Esophagus (tissue), 2 donors: Measurements from ENCODE around the gene FAM83E. TPM values are rescaled to one million over a fixed set of nuclear protein-coding genes. Genes with fewer than 3 reads are reported as not detected.
"Not testable (repeated sequence)": the region's sequence is repeated elsewhere in the genome, so short reads cannot be mapped to it uniquely, and the experiment has no call there.

Source experiments
- H3K27ac ChIP-seq, 2 donors: one replicate each; pipeline ENCODE4 v1.5.1; 2013; ENCODE audit warnings: low read depth in 2 of 2, mild to moderate bottlenecking in 2 of 2, inconsistent platforms in 1 of 2, low read length in 1 of 2, moderate library complexity in 1 of 2
- H3K27me3 ChIP-seq, 2 donors: one replicate each; pipeline ENCODE4 v1.6.1; 2013; ENCODE audit warnings: low read length in 2 of 2, control low read depth in 1 of 2, mild to moderate bottlenecking in 1 of 2; ENCODE audit not compliant: insufficient read depth in 2 of 2, control insufficient read depth in 1 of 2
- H3K36me3 ChIP-seq, 2 donors: one replicate each; pipeline ENCODE4 v1.6.1; 2013; ENCODE audit warnings: low read length in 1 of 2; ENCODE audit not compliant: control insufficient read depth in 2 of 2, insufficient read depth in 2 of 2
- H3K4me1 ChIP-seq, 2 donors: one replicate each; pipeline ENCODE4 v1.6.1; 2013; ENCODE audit warnings: low read length in 1 of 2; ENCODE audit not compliant: control insufficient read depth in 2 of 2, insufficient read depth in 2 of 2
- H3K4me3 ChIP-seq, 2 donors: one replicate each; pipeline ENCODE4 v1.5.1; 2013; ENCODE audit warnings: low read length in 2 of 2, mild to moderate bottlenecking in 2 of 2, low read depth in 1 of 2, moderate library complexity in 1 of 2
- H3K9me3 ChIP-seq, 2 donors: one replicate each; pipeline ENCODE4 v1.6.1; 2013; ENCODE audit warnings: mild to moderate bottlenecking in 2 of 2, low read depth in 1 of 2, low read length in 1 of 2, moderate library complexity in 1 of 2; ENCODE audit not compliant: control insufficient read depth in 2 of 2, insufficient read depth in 1 of 2
- WGBS, 2 donors: extraction: QIAGEN DNeasy Blood & Tissue Kit; methylation state at CpG; one replicate each; pipeline ENCODE4 v1.1.7; 2013; 5-methylcytosine and 5-hydroxymethylcytosine counted together
- polyA plus RNA-seq, 2 donors: library from polyadenylated mRNA; stranded (reverse); fragments of 200-250 nt; gene quantifications; one replicate each; pipeline ENCODE4 v1.2.3, GENCODE V29; 2013
- donor health status: healthy with polysubstance abuse.
- donor health status: Bipolar disorder and iron deficiency.

Gene FAM83E
- polyA plus RNA-seq, result 10 to 100 TPM in 1 of 2 donors, 1 to 10 TPM in 1; 6.5 to 26.7 TPM

- Histone ChIP-seq H3K27me3 (no peaks in the 10 kb centered on the region), H3K36me3 (peaks cover 11 to 28% of the 10 kb centered on the region in 2 donors), H3K4me3 (peak within 1 kb of the TSS; percentile 1 to 35), H3K4me1 (peaks cover 0 to 28% of the 10 kb centered on the region in 2 donors), H3K9me3 (no peaks in the 10 kb centered on the region), H3K27ac (peak within 1 kb of the TSS; percentile 84 to 88)
- WGBS, 2 donors, result 36 to 51% methylated on average over 31 of the region's 31 CpGs
Measured at GRCh38 chr19:48614436-48615230, at the start of gene FAM83E. FAM83E (minus strand) TSS chr19:48615076; CDS start chr19:48613372, 1,704 bp downstream.

- Histone ChIP-seq H3K4me3 (no peak overlapping the region), H3K9me3 (no peaks in the 10 kb centered on the region), H3K27me3 (no peaks in the 10 kb centered on the region), H3K4me1 (no peaks in the 10 kb centered on the region), H3K36me3 (no peaks in the 10 kb centered on the region), H3K27ac (no peak overlapping the region)
- 89 to 92% methylated on average over 14 of the region's 14 CpGs for WGBS, 2 donors
Measured at GRCh38 chr19:48664476-48664875, 49.6 kb upstream of the FAM83E start.

- H3K27ac ChIP-seq, result no peak overlapping the region
- no peaks in the 10 kb centered on the region for H3K27me3 ChIP-seq
- no peaks in the 10 kb centered on the region for H3K36me3 ChIP-seq
- WGBS, 2 donors, result 88 to 97% methylated on average over 4 of the region's 4 CpGs
- no peak overlapping the region for H3K4me3 ChIP-seq
- H3K4me1 ChIP-seq, result no peaks in the 10 kb centered on the region
- H3K9me3 ChIP-seq, result no peaks in the 10 kb centered on the region
Measured at GRCh38 chr19:48663667-48664066, 48.8 kb upstream of the FAM83E start.

- Histone ChIP-seq H3K27ac (no peak overlapping the region), H3K4me3 (no peak overlapping the region), H3K36me3 (no peaks in the 10 kb centered on the region), H3K27me3 (no peaks in the 10 kb centered on the region), H3K9me3 (no peaks in the 10 kb centered on the region), H3K4me1 (no peaks in the 10 kb centered on the region)
- WGBS, 2 donors, result 91 to 92% methylated on average over 50 of the region's 50 CpGs
Measured at GRCh38 chr19:48661711-48662090, 46.8 kb upstream of the FAM83E start.

GRCh38 chr19:48660852-48661710 lies 46.2 kb upstream of the FAM83E start:
- no peaks in the 10 kb centered on the region for H3K9me3 ChIP-seq
- no peaks in the 10 kb centered on the region for H3K27me3 ChIP-seq
- no peaks in the 10 kb centered on the region for H3K36me3 ChIP-seq
- H3K27ac ChIP-seq, result no peak overlapping the region
- no peaks in the 10 kb centered on the region for H3K4me1 ChIP-seq
- H3K4me3 ChIP-seq, result no peak overlapping the region
- WGBS, 2 donors, result 61 to 63% methylated on average over 35 of the region's 35 CpGs

- no peak overlapping the region for H3K27ac ChIP-seq
- 80 to 83% methylated on average over 5 of the region's 5 CpGs for WGBS, 2 donors
- H3K4me1 ChIP-seq, result no peaks in the 10 kb centered on the region
- H3K36me3 ChIP-seq, result no peaks in the 10 kb centered on the region
- H3K4me3 ChIP-seq, result no peak overlapping the region
- no peaks in the 10 kb centered on the region for H3K27me3 ChIP-seq
- no peaks in the 10 kb centered on the region for H3K9me3 ChIP-seq
Measured at GRCh38 chr19:48659768-48660167, 44.9 kb upstream of the FAM83E start.

- 93% methylated on average over 6 of the region's 6 CpGs for WGBS, 2 donors
- H3K4me1 ChIP-seq, result no peaks in the 10 kb centered on the region
- no peak overlapping the region for H3K27ac ChIP-seq
- no peaks in the 10 kb centered on the region for H3K27me3 ChIP-seq
- H3K9me3 ChIP-seq, result no peaks in the 10 kb centered on the region
- H3K4me3 ChIP-seq, result no peak overlapping the region
- H3K36me3 ChIP-seq, result no peaks in the 10 kb centered on the region
Measured at GRCh38 chr19:48658483-48658882, 43.6 kb upstream of the FAM83E start.

GRCh38 chr19:48657828-48658227 lies 43.0 kb upstream of the FAM83E start:
- H3K4me1 ChIP-seq, H3K4me3 ChIP-seq, H3K27me3 ChIP-seq, H3K9me3 ChIP-seq, H3K36me3 ChIP-seq, H3K27ac ChIP-seq: not testable (repeated sequence)
- 86 to 91% methylated on average over 5 of the region's 5 CpGs for WGBS, 2 donors

GRCh38 chr19:48656840-48657474 lies 42.1 kb upstream of the FAM83E start:
- H3K36me3 ChIP-seq, result no peaks in the 10 kb centered on the region
- H3K4me3 ChIP-seq, result no peak overlapping the region
- H3K4me1 ChIP-seq, result no peaks in the 10 kb centered on the region
- 49 to 51% methylated on average over 16 of the region's 16 CpGs for WGBS, 2 donors
- H3K27me3 ChIP-seq, result no peaks in the 10 kb centered on the region
- H3K27ac ChIP-seq, result no peak overlapping the region
- no peaks in the 10 kb centered on the region for H3K9me3 ChIP-seq
